GM23248 (cell line): ENCODE results near the gene SELENOT.

Source experiments
- EZH2 ChIP-seq: fragments of 200-600 bp; sonication (generic); IDR thresholded peaks from 2 replicates; pipeline ENCODE4 v1.6.1; 2018; ENCODE audit warnings: antibody characterized with exemption, mild to moderate bottlenecking; ENCODE audit not compliant: insufficient read depth, poor library complexity, severe bottlenecking
- EZH2phosphoT487 ChIP-seq: fragments of 200-600 bp; sonication (generic); IDR thresholded peaks from 2 replicates; pipeline ENCODE4 v1.6.1; 2018; ENCODE audit warnings: antibody characterized with exemption, moderate library complexity, mild to moderate bottlenecking, low read depth; ENCODE audit not compliant: insufficient read depth

GRCh38 chr3:150609988-150610387 lies 6.9 kb downstream of the SELENOT start:
- TF ChIP-seq EZH2phosphoT487 (no peak), EZH2 (no peak)
